SK-N-MC (cell line): ENCODE results near the gene REXO5.

Source experiments
- DNase-seq: peaks from one replicate; pipeline ENCODE4 v3.0.0-alpha.2; 2011; ENCODE audit warnings: low read depth, low spot score
- H3K27ac ChIP-seq: fragments of 200-600 bp; sonication (generic); 2 replicates; pipeline ENCODE4 v1.5.1; 2016; ENCODE audit warnings: mixed run types
- H3K36me3 ChIP-seq: fragments of 200-600 bp; sonication (generic); 2 replicates; pipeline ENCODE4 v1.6.1; 2017; ENCODE audit warnings: antibody characterized with exemption, low read length, mixed read lengths; ENCODE audit not compliant: insufficient read depth
- H3K4me3 ChIP-seq: fragments of 200-600 bp; sonication (generic); 2 replicates; pipeline ENCODE4 v1.5.1; 2016
- H3K9ac ChIP-seq: fragments of 200-600 bp; sonication (generic); 2 replicates; pipeline ENCODE4 v1.8.0; 2017; ENCODE audit warnings: mixed run types, mixed read lengths; ENCODE audit not compliant: insufficient read length
- H3K9me3 ChIP-seq: fragments of 200-600 bp; sonication (generic); 2 replicates; pipeline ENCODE4 v1.6.1; 2017; ENCODE audit warnings: low read depth, mild to moderate bottlenecking, antibody characterized with exemption, low read length, moderate library complexity, mixed read lengths
- EZH2 ChIP-seq: fragments of 200-600 bp; sonication (generic); IDR thresholded peaks from one replicate; pipeline ENCODE4 v1.6.1; 2017; ENCODE audit warnings: antibody characterized with exemption
- FOXP2 ChIP-seq: optimal IDR thresholded peaks from 2 replicates; pipeline ENCODE3; 2011; ENCODE audit warnings: mild to moderate bottlenecking, moderate library complexity; ENCODE audit not compliant: insufficient read depth; ENCODE audit errors: extremely low read length, control extremely low read depth
- POLR2AphosphoS5 ChIP-seq: IDR thresholded peaks from 2 replicates; pipeline ENCODE4 v1.6.1; 2012; ENCODE audit warnings: mild to moderate bottlenecking, low read depth, low read length, borderline replicate concordance

REXO5 gene

DNA sequence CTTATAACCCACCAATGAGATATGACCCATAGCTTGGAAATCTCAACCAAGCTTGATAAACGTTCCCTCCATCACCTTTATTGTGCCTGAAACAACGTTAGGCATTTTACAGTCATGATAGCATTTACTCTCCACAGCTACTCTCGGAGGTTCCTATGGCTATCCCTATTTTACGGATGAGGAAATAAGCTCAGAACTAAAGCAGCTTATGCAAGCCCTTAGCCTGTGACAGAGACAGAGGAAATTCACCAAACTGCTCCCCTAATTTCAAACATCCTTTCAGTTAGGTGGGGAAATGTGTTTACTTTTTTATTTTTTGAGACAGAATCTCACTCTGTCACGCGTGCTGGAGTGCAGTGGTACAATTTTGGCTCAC lies 75.2 kb downstream of the REXO5 start:
- DNase-seq = no peak
- H3K27ac ChIP-seq = no peak overlapping the region
- H3K9ac ChIP-seq = no peak overlapping the region
- no peak overlapping the region for H3K4me3 ChIP-seq
- H3K9me3 ChIP-seq = no peaks in the 10 kb centered on the region
- no peaks in the 10 kb centered on the region for H3K36me3 ChIP-seq
- no peak for TF ChIP-seq EZH2

- TF ChIP-seq EZH2 = no peak
- Histone ChIP-seq H3K4me3 (no peak overlapping the region), H3K36me3 (no peaks in the 10 kb centered on the region), H3K27ac (no peak overlapping the region), H3K9ac (no peak overlapping the region), H3K9me3 (no peaks in the 10 kb centered on the region)
- no peak for DNase-seq
Observed at GRCh38 chr16:20883554-20884239, 77.4 kb downstream of the REXO5 start.

GRCh38 chr16:20884240-20884556 lies 77.9 kb downstream of the REXO5 start:
- Histone ChIP-seq H3K36me3 (no peaks in the 10 kb centered on the region), H3K9me3 (no peaks in the 10 kb centered on the region), H3K4me3 (no peak overlapping the region), H3K9ac (no peak overlapping the region), H3K27ac (no peak overlapping the region)
- no peak for DNase-seq
- TF ChIP-seq POLR2AphosphoS5 (no peak), FOXP2 (no peak), EZH2 (no peak)

GRCh38 chr16:20886320-20886719 lies 80.0 kb downstream of the REXO5 start:
- no peak overlapping the region for H3K9ac ChIP-seq
- no peak overlapping the region for H3K4me3 ChIP-seq
- H3K9me3 ChIP-seq = no peaks in the 10 kb centered on the region
- H3K27ac ChIP-seq = no peak overlapping the region
- TF ChIP-seq POLR2AphosphoS5 (no peak), EZH2 (no peak), FOXP2 (no peak)
- DNase-seq = no peak
- H3K36me3 ChIP-seq = no peaks in the 10 kb centered on the region

- Histone ChIP-seq H3K9ac (no peak overlapping the region), H3K9me3 (no peaks in the 10 kb centered on the region), H3K36me3 (no peaks in the 10 kb centered on the region), H3K4me3 (no peak overlapping the region), H3K27ac (no peak overlapping the region)
- DNase-seq = no peak
- TF ChIP-seq POLR2AphosphoS5 (no peak), FOXP2 (no peak), EZH2 (no peak)
Observed at GRCh38 chr16:20887207-20887606, 80.9 kb downstream of the REXO5 start.

- no peak overlapping the region for H3K27ac ChIP-seq
- no peak overlapping the region for H3K4me3 ChIP-seq
- no peak for DNase-seq
- H3K9ac ChIP-seq = no peak overlapping the region
- H3K9me3 ChIP-seq = no peaks in the 10 kb centered on the region
- TF ChIP-seq FOXP2 (no peak), EZH2 (no peak), POLR2AphosphoS5 (no peak)
- H3K36me3 ChIP-seq = no peaks in the 10 kb centered on the region
Observed at GRCh38 chr16:20889625-20890275, 83.4 kb downstream of the REXO5 start.

- Histone ChIP-seq H3K27ac (no peak overlapping the region), H3K9me3 (no peaks in the 10 kb centered on the region), H3K4me3 (no peak overlapping the region), H3K9ac (no peak overlapping the region), H3K36me3 (no peaks in the 10 kb centered on the region)
- TF ChIP-seq EZH2 (no peak), FOXP2 (no peak), POLR2AphosphoS5 (no peak)
- DNase-seq = no peak
Observed at GRCh38 chr16:20894388-20894787, 88.1 kb downstream of the REXO5 start.

DNA sequence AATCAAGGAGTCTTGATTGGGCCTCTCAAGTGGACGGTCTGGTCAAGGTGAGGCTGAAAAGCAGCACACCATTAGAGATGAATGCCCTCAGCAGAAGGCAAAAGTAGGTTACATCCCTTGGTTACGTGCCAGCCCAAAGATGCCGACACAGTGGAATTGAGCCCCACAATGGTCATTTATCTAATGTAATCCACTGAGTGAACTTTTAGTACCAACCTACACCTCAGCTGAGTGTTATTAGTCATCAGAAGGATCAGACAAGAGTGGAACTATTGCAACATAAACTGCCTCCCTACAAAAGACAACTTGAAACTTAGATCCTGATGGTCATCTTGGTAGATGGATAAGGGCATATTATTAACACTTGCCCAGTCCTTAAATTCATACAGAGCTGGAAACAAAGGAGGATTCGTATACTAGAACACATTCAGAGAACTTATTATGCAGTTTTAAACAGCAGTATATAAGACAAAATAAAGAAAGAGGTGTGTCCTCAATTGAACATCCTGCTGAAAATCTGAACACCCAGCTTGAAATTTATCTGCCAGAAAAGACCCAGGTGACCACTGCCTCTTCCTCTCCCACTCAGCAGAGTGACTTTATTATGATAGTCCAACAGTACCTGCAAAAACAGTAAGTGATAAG lies 91.0 kb downstream of the REXO5 start:
- no peaks in the 10 kb centered on the region for H3K36me3 ChIP-seq
- no peak overlapping the region for H3K4me3 ChIP-seq
- no peaks in the 10 kb centered on the region for H3K9me3 ChIP-seq
- DNase-seq = no peak
- H3K27ac ChIP-seq = no peak overlapping the region
- no peak overlapping the region for H3K9ac ChIP-seq
- TF ChIP-seq EZH2 = no peak
- no peak for TF ChIP-seq FOXP2
- TF ChIP-seq POLR2AphosphoS5 = no peak

DNA sequence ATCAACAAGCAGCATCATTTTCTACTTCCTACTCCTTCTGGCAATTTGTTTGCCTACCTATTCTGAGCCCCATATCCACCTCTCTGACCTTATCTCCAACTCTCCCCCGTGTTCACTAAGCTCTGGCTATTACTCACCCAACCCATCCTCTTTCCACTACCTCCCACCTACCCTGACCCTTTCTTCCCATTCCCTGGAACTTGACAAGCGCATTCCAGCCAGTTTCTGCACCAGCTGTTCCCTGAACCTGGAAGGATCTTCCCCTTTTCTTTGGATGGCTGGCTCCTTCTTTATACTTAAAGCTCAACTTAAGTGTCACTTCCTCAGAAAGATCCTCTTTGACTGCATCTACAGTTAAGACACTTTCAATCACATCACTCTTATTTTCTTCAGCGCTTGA lies 91.6 kb downstream of the REXO5 start:
- no peak overlapping the region for H3K27ac ChIP-seq
- no peak for TF ChIP-seq FOXP2
- TF ChIP-seq EZH2 = no peak
- TF ChIP-seq POLR2AphosphoS5 = no peak
- H3K9ac ChIP-seq = no peak overlapping the region
- no peaks in the 10 kb centered on the region for H3K36me3 ChIP-seq
- DNase-seq = no peak
- no peak overlapping the region for H3K4me3 ChIP-seq
- H3K9me3 ChIP-seq = no peaks in the 10 kb centered on the region
